IMR-90 (cell line): ENCODE data around the gene RCCD1. TPM values are rescaled to one million over a fixed set of nuclear protein-coding genes. Genes with fewer than 3 reads are reported as not detected.

Experiments used
- ATAC-seq: fragments of 200-7000 bp; cut with Tn5 transposase; 2 replicates; pipeline ENCODE4 v1.9.1; 2020; ENCODE audit warnings: low read depth, mild to moderate bottlenecking, moderate library complexity
- BruUV-seq: library from RNA; stranded (reverse); fragments of 400-500 nt; replicated peaks from 2 replicates; lab custom pipeline; 2021; lab: Mats Ljungman, UMichigan
- CTCF ChIA-PET: fragments of 300-600 bp; formaldehyde crosslinking; extraction: SDS; loops from one replicate; lab custom pipeline; 2021; ENCODE audit warnings: antibody characterized with exemption; lab: Yijun Ruan, JAX
- POLR2A ChIA-PET: fragments of 300-600 bp; sonication (Branson Sonifier 250); formaldehyde crosslinking; loops from one replicate; lab custom pipeline; 2022; ENCODE audit warnings: antibody characterized with exemption; ENCODE audit not compliant: unreplicated experiment; lab: Charles Lee
- DNase-seq: peaks from one replicate; pipeline ENCODE4 v3.0.0; 2013
- H2AFZ ChIP-seq: replicated peaks from 2 replicates; pipeline ENCODE3; 2013; ENCODE audit warnings: low read length, mild to moderate bottlenecking; ENCODE audit not compliant: poor library complexity
- H2AK5ac ChIP-seq: 2 replicates; pipeline ENCODE4 v1.6.1; 2013; ENCODE audit warnings: low read depth, low read length, inconsistent platforms
- H2AK9ac ChIP-seq: replicated peaks from 2 replicates; pipeline ENCODE3; 2013; ENCODE audit warnings: mild to moderate bottlenecking, low read depth, low read length, moderate library complexity; ENCODE audit not compliant: poor library complexity
- H2BK120ac ChIP-seq: 2 replicates; pipeline ENCODE4 v1.6.1; 2013; ENCODE audit warnings: low read depth, low read length, inconsistent platforms
- H2BK15ac ChIP-seq: 3 replicates; pipeline ENCODE4 v1.6.1; 2013; ENCODE audit warnings: low read depth, low read length, inconsistent platforms
- H2BK20ac ChIP-seq: 2 replicates; pipeline ENCODE4 v1.6.1; 2013; ENCODE audit warnings: low read depth, mild to moderate bottlenecking, inconsistent platforms, low read length, moderate library complexity
- H2BK5ac ChIP-seq: 2 replicates; pipeline ENCODE4 v1.6.1; 2013; ENCODE audit warnings: mild to moderate bottlenecking, low read depth, low read length, inconsistent platforms; ENCODE audit not compliant: poor library complexity, severe bottlenecking
- H3K14ac ChIP-seq: replicated peaks from 2 replicates; pipeline ENCODE4 v1.6.1; 2013; ENCODE audit warnings: low read depth, low read length, inconsistent platforms
- H3K18ac ChIP-seq: 2 replicates; pipeline ENCODE4 v1.6.1; 2013; ENCODE audit warnings: low read depth, low read length, control low read depth
- H3K23ac ChIP-seq: 2 replicates; pipeline ENCODE4 v1.6.1; 2013; ENCODE audit warnings: low read depth, low read length, inconsistent platforms
- H3K27ac ChIP-seq: 2 replicates; pipeline ENCODE4 v1.5.1; 2013; ENCODE audit warnings: mild to moderate bottlenecking, control low read depth, low read length; ENCODE audit not compliant: insufficient read depth
- H3K27me3 ChIP-seq: 2 replicates; pipeline ENCODE4 v1.6.1; 2013; ENCODE audit warnings: low read length; ENCODE audit not compliant: control insufficient read depth, insufficient read depth
- H3K36me3 ChIP-seq: 2 replicates; pipeline ENCODE4 v1.6.1; 2013; ENCODE audit warnings: low read length, mixed read lengths; ENCODE audit not compliant: control insufficient read depth, insufficient read depth
- H3K4ac ChIP-seq: 2 replicates; pipeline ENCODE4 v1.6.1; 2013; ENCODE audit warnings: low read depth, low read length, inconsistent platforms
- H3K4me1 ChIP-seq: 2 replicates; pipeline ENCODE4 v1.6.1; 2013; ENCODE audit warnings: low read length, mixed read lengths; ENCODE audit not compliant: control insufficient read depth, insufficient read depth
- H3K4me2 ChIP-seq: 2 replicates; pipeline ENCODE4 v1.6.1; 2013; ENCODE audit warnings: low read depth, mild to moderate bottlenecking, control low read depth, low read length, moderate library complexity
- H3K4me3 ChIP-seq: 2 replicates; pipeline ENCODE4 v1.5.1; 2013; ENCODE audit warnings: low read depth, mild to moderate bottlenecking, control low read depth, low read length, moderate library complexity; ENCODE audit not compliant: insufficient read depth
- H3K56ac ChIP-seq: 2 replicates; pipeline ENCODE4 v1.6.1; 2013; ENCODE audit warnings: low read length, inconsistent platforms; ENCODE audit not compliant: insufficient read depth; ENCODE audit errors: extremely low read depth
- H3K79me1 ChIP-seq, 2 experiments: 2 replicates each; pipeline ENCODE4 v1.6.1; 2013; ENCODE audit warnings: low read length in 2 of 2, inconsistent platforms in 1 of 2, low read depth in 1 of 2
- H3K9ac ChIP-seq: 2 replicates; pipeline ENCODE4 v1.6.1; 2013; ENCODE audit warnings: low read depth, low read length, control low read depth
- H3K9me1 ChIP-seq: 2 replicates; pipeline ENCODE4 v1.6.1; 2013; ENCODE audit warnings: low read length, inconsistent platforms; ENCODE audit not compliant: insufficient read depth
- H3K9me3 ChIP-seq: 2 replicates; pipeline ENCODE4 v1.6.1; 2013; ENCODE audit warnings: low read length; ENCODE audit not compliant: control insufficient read depth, insufficient read depth
- H4K20me1 ChIP-seq: 2 replicates; pipeline ENCODE4 v1.6.1; 2013; ENCODE audit warnings: low read length, inconsistent platforms; ENCODE audit not compliant: insufficient read depth
- H4K5ac ChIP-seq: 2 replicates; pipeline ENCODE4 v1.6.1; 2013; ENCODE audit warnings: mild to moderate bottlenecking, low read depth, low read length, control low read depth
- H4K8ac ChIP-seq, 2 experiments: 2 replicates each; pipeline ENCODE4 v1.6.1; 2013; ENCODE audit warnings: low read depth in 2 of 2, low read length in 2 of 2, control low read depth in 1 of 2, inconsistent platforms in 1 of 2
- H4K91ac ChIP-seq: 2 replicates; pipeline ENCODE4 v1.6.1; 2013; ENCODE audit warnings: low read depth, low read length, inconsistent platforms; ENCODE audit not compliant: insufficient read depth
- MAFK ChIP-seq: IDR thresholded peaks from 2 replicates; pipeline ENCODE4 v1.6.1; 2012; ENCODE audit warnings: low read depth, low read length, improper control_type of control experiment
- WGBS, 2 experiments: methylation state at CpG; one replicate each; pipeline versions ENCODE4 v1.1.5 to v1.1.7; 2013; ENCODE audit warnings: missing lambda C conversion rate in 2 of 2; ENCODE audit not compliant: insufficient read length in 1 of 2; ENCODE audit errors: extremely low coverage in 2 of 2; 5-methylcytosine and 5-hydroxymethylcytosine counted together
- dilution Hi-C: fragments of 300-500 bp; cut with HindIII; formaldehyde crosslinking; loops from one replicate; pipeline ENCODE4 v1.14.3; 2018; ENCODE audit warnings: low sequenced_read_pairs; ENCODE audit not compliant: unreplicated experiment
- in situ Hi-C: fragments of 300-500 bp; cut with MboI; formaldehyde crosslinking; loops from 3 replicates; pipeline ENCODE4 v1.14.3; 2019; ENCODE audit warnings: low sequenced_read_pairs, inconsistent platforms, mixed read lengths
- intact Hi-C: fragments of 100-400 bp; cut with micrococcal nuclease; formaldehyde crosslinking; loops from 2 replicates; pipeline ENCODE4 v1.10.0; 2022
- microRNA-seq, 2 experiments: library from miRNA; stranded (forward) in 1 of 2; unstranded in 1 of 2; fragments of 10-50 nt in 1 of 2; fragments of <30 nt in 1 of 2; gene quantifications in 1 of 2; microRNA quantifications in 1 of 2; one replicate each; pipeline versions ENCODE3 to v1.1.0; 2013 to 2020; ENCODE audit not compliant: insufficient read depth in 1 of 2, insufficient read length in 1 of 2, unreplicated experiment in 1 of 2
- polyA plus RNA-seq, 3 experiments: library from polyadenylated mRNA; depleted of rRNA; stranded (reverse); fragments of >200 nt; gene quantifications; 2 replicates each; pipeline ENCODE4 v1.2.3, GENCODE V29; 2012; ENCODE audit warnings: low replicate concordance in 1 of 3
- small RNA-seq, 5 experiments: library from RNA; depleted of rRNA; stranded (forward); fragments of <200 nt; gene quantifications; one replicate each; pipeline ENCODE3, GENCODE V24; 2012
- total RNA-seq: library from RNA; depleted of rRNA; stranded (reverse); fragments of >200 nt; gene quantifications from 2 replicates; pipeline ENCODE4 v1.2.3, GENCODE V29; 2012; rRNA removed

The RCCD1 gene
- total and polyA plus RNA-seq, 2 of the 4 experiments (the other 2 are of a cell fraction), result 3.9 to 9.9 TPM

GRCh38 chr15:91007266-91007665 lies 52.6 kb downstream of the RCCD1 start:
- no peak overlapping the region for H4K8ac ChIP-seq
- dilution Hi-C loops, result no loop called here
- no peak overlapping the region for H3K18ac ChIP-seq
- H2AK9ac ChIP-seq, result no peak overlapping the region
- H2BK5ac ChIP-seq, result no peak overlapping the region
- ChIA-PET CTCF (interaction anchor here (0.6 to 0.8 kb wide), 2 partner anchors 28 to 77 kb away, joined by 3 to 5 read pairs; no protein-coding TSS in a partner anchor), POLR2A (no interaction called here)
- H3K27ac ChIP-seq, result no peak overlapping the region
- no peak overlapping the region for H3K4me2 ChIP-seq
- DNase-seq, result no peak
- BruUV-seq, result no TSS peak
- no peak overlapping the region for H3K9ac ChIP-seq
- no peak overlapping the region for H2AFZ ChIP-seq
- ATAC-seq, result no peak
- no peak overlapping the region for H4K5ac ChIP-seq
- no peaks in the 10 kb centered on the region for H3K27me3 ChIP-seq
- no peaks in the 10 kb centered on the region for H3K4me1 ChIP-seq
- H2AK5ac ChIP-seq, result no peak overlapping the region
- H3K14ac ChIP-seq, result no peak overlapping the region
- no peaks in the 10 kb centered on the region for H3K79me1 ChIP-seq
- no peak overlapping the region for H3K23ac ChIP-seq
- no peak overlapping the region for H4K91ac ChIP-seq
- H3K4ac ChIP-seq, result no peak overlapping the region
- H2BK20ac ChIP-seq, result no peak overlapping the region
- no peak overlapping the region for H2BK120ac ChIP-seq
- in situ Hi-C loops, result no loop called here
- H4K20me1 ChIP-seq, result no peaks in the 10 kb centered on the region
- no peak overlapping the region for H3K56ac ChIP-seq
- intact Hi-C loops, result no loop called here
- no peaks in the 10 kb centered on the region for H3K9me1 ChIP-seq
- no peak overlapping the region for H2BK15ac ChIP-seq
- H3K9me3 ChIP-seq, result no peaks in the 10 kb centered on the region
- peaks cover 53% of the 10 kb centered on the region for H3K36me3 ChIP-seq
- WGBS, 2 experiments, result no CpG with 5 or more reads among the region's 3 CpGs
- no peak overlapping the region for H3K4me3 ChIP-seq
- TF ChIP-seq MAFK, result no peak

Small RNAs within 50 kb of the gene (microRNA-seq; reads per million reads assigned to microRNA genes)
- not detected for gene RF00019 (ENCODE audit: insufficient read depth, insufficient read length)

Small RNAs within 50 kb of the gene (small RNA-seq; reads per million reads assigned to genes)
- 0 reads per million in 5 experiments for gene RF00019

Other genes starting within 250 kb of the RCCD1 start
- 6.5 and 7.2 TPM in 2 replicates for gene BLM, start 237.5 kb upstream of the RCCD1 start, total RNA-seq
- gene BLM, start 237.5 kb upstream of the RCCD1 start, polyA plus RNA-seq (2012; rRNA removed), result 2.3 and 2.5 TPM in 2 replicates
- gene FURIN, start 86.3 kb upstream of the RCCD1 start, total RNA-seq, result 30.8 and 34.8 TPM in 2 replicates
- gene FURIN, start 86.3 kb upstream of the RCCD1 start, polyA plus RNA-seq (2012; rRNA removed), result 54.3 and 59.5 TPM in 2 replicates
- 9.7 and 11.7 TPM in 2 replicates for gene FES, start 70.4 kb upstream of the RCCD1 start, total RNA-seq
- gene FES, start 70.4 kb upstream of the RCCD1 start, polyA plus RNA-seq (2012; rRNA removed), result 10.5 and 12.5 TPM in 2 replicates
- gene MAN2A2, start 51.6 kb upstream of the RCCD1 start, total RNA-seq, result 3.4 and 6.1 TPM in 2 replicates
- 52.5 and 55.5 TPM in 2 replicates for gene MAN2A2, start 51.6 kb upstream of the RCCD1 start, polyA plus RNA-seq (2012; rRNA removed)
- gene HDDC3, start 22.3 kb upstream of the RCCD1 start, total RNA-seq, result 7.2 and 7.9 TPM in 2 replicates
- 10.7 and 10.8 TPM in 2 replicates for gene HDDC3, start 22.3 kb upstream of the RCCD1 start, polyA plus RNA-seq (2012; rRNA removed)
- 85.3 and 100 TPM in 2 replicates for gene UNC45A, start 19.6 kb upstream of the RCCD1 start, total RNA-seq
- gene UNC45A, start 19.6 kb upstream of the RCCD1 start, polyA plus RNA-seq (2012; rRNA removed), result 68.9 and 77.5 TPM in 2 replicates
- 148 and 208 TPM in 2 replicates for gene PRC1, start 39.7 kb downstream of the RCCD1 start, total RNA-seq
- 131 and 132 TPM in 2 replicates for gene PRC1, start 39.7 kb downstream of the RCCD1 start, polyA plus RNA-seq (2012; rRNA removed)
- 7.5 and 9.0 TPM in 2 replicates for gene VPS33B, start 67.7 kb downstream of the RCCD1 start, total RNA-seq
- gene VPS33B, start 67.7 kb downstream of the RCCD1 start, polyA plus RNA-seq (2012; rRNA removed), result 11.3 and 12.3 TPM in 2 replicates
- gene SV2B, start 145.4 kb downstream of the RCCD1 start, total RNA-seq, result not detected in 2 replicates
- gene SV2B, start 145.4 kb downstream of the RCCD1 start, polyA plus RNA-seq (2012; rRNA removed), result not detected in 2 replicates